Urinary bladder (tissue), 4 donors: ENCODE data around the gene CAT. TPM values are rescaled to one million over a fixed set of nuclear protein-coding genes. Genes with fewer than 3 reads are reported as not detected.

ENCODE experiments used
- DNase-seq: peaks from one replicate; pipeline ENCODE4 v3.0.0-alpha.2; 2015; ENCODE audit errors: extremely low spot score
- H3K27ac ChIP-seq: one replicate; pipeline ENCODE4 v1.5.1; 2013; ENCODE audit warnings: low read depth, mild to moderate bottlenecking, moderate library complexity
- H3K36me3 ChIP-seq: one replicate; pipeline ENCODE4 v1.6.1; 2013; ENCODE audit warnings: mild to moderate bottlenecking, moderate library complexity; ENCODE audit not compliant: insufficient read depth
- H3K4me1 ChIP-seq: one replicate; pipeline ENCODE4 v1.6.1; 2013; ENCODE audit warnings: mild to moderate bottlenecking, moderate library complexity; ENCODE audit not compliant: insufficient read depth
- H3K4me3 ChIP-seq: one replicate; pipeline ENCODE4 v1.5.1; 2013; ENCODE audit warnings: low read depth, low read length
- WGBS: extraction: QIAGEN DNeasy Blood & Tissue Kit; methylation state at CpG from one replicate; pipeline ENCODE4 v1.1.7; 2013; 5-methylcytosine and 5-hydroxymethylcytosine counted together
- polyA plus RNA-seq: library from polyadenylated mRNA; stranded (reverse); fragments of 200-250 nt; gene quantifications from one replicate; pipeline ENCODE4 v1.2.3, GENCODE V29; 2013
- total RNA-seq: library from RNA; depleted of rRNA; stranded (reverse); fragments of >200 nt; gene quantifications from one replicate; pipeline ENCODE4 v1.2.3, GENCODE V29; 2014
- donor health status: healthy with polysubstance abuse.
- donor health status: healthy.

CAT gene
- total and polyA plus RNA-seq, 2 donors, result 97.0 to 165 TPM

DNA sequence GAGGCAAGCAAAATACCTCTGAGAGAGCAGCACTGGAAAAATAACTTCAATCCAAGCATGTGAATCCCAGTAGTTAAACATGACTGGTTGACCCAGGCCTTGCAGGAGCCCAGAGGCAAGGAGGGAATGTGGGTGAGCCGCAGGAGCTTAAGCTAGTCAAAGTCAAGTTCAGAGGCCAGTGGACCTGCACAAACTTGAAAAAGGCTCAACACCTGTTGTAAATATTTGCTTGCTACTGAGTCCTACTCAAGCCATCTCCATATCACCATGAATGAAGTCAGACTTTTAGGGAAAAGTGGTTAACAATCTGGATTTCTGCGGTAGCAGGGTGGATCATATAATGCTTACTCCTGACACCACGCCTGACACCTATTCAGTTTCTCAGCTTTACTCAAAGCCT is 4.8 kb upstream of the CAT start:
- Histone ChIP-seq H3K27ac (no peak overlapping the region), H3K4me1 (no peaks in the 10 kb centered on the region), H3K4me3 (no peak overlapping the region), H3K36me3 (no peaks in the 10 kb centered on the region)
- no peak for DNase-seq
- 84% methylated on average over 3 of the region's 3 CpGs for WGBS

DNA sequence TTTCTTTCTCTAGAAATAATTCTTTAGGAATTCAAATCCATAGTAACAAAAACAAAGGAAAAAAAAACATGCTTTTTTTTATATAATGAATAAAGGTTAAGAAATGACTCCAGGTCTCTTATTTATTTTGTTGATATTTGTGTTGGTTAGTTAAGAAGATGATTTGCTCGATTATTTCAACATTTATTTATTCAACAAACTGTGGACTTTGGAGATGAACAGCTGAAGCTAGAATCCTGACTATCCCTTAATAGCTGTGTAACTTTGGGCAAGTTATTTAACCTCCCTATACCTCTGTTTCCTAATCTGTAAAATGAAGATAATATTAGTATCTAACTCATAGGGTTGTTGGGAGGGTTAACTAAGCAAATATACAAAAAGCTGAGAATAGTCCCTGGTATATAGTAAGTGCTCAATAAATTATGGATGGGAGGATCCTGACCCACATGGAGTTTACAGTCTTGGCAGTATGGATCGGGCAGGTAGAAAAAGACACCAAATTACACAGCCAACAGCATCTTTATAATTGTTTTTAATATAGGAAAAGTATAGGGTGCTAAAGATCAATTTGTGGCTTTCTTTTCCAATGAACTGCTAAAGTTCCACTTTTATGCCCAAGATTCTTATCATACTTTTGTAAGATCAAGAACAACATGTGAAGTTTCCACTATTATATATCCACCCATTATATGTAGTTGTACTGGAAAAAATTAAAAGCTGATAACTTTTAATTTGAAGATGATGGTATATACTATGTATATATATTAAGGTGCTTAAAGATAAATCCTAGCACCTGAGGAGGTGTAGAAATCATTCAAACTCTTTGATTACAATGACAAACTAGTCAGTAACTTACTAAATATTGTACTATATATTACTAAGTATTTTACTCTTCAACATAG is 1.3 kb upstream of the CAT start:
- Histone ChIP-seq H3K4me1 (no peaks in the 10 kb centered on the region), H3K4me3 (no peak overlapping the region), H3K36me3 (no peaks in the 10 kb centered on the region), H3K27ac (no peak overlapping the region)
- DNase-seq, result no peak
- 91% methylated on average over 2 of the region's 2 CpGs for WGBS

DNA sequence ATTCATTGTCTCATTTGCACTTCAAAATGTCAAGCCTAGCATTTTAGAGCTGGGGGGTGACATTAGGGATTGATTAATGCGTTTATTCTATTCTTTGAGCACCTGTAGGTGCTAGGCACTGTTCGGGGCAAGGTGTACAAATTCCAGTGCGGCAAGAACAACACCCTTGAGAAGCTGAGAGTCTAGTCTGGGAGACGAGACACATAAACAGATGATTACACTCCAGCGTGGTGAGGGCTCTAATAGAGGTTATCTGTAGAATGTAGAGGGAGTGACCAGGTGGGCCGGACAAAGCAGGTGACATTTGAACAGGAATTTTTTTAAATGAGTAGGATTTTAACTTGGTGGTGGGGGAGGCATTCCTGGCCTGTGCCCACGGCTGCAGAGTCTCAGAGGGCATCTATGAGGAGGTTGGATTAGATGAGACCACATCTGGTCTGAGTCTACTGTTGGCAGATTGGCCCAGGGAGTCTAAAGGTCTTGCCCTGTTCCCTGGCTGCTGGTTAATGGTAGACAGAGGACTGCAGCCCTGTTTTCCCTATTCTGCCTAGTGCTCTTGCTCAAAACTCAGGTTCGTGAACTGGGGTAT is 970 bp downstream of the CAT start:
- DNase-seq, result no peak
- H3K4me1 ChIP-seq, result no peaks in the 10 kb centered on the region
- WGBS, result 30% methylated on average over 8 of the region's 8 CpGs
- H3K36me3 ChIP-seq, result no peaks in the 10 kb centered on the region
- H3K27ac ChIP-seq, result no peak overlapping the region
- H3K4me3 ChIP-seq, result peak overlapping the region; percentile 74

DNA sequence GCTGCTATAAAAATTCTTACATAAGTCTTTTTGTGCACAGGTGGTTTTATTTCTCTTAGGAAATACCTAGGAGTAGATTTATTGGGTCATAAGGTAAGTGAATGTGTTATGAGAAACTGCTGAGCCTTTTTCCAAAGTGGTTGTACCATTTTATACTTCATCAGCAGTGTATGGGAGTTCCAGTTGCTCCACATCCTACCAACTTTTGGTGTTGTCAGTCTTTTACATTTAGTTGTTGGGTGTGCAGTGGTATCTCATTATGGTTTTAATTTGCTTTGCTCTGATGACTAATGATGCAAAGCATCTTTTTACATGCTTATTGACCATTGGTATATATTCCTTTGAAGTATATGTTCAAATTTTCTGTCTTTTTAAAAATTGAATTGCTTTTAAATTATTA is 3.1 kb downstream of the CAT start:
- H3K36me3 ChIP-seq, result no peaks in the 10 kb centered on the region
- no peaks in the 10 kb centered on the region for H3K4me1 ChIP-seq
- no peak overlapping the region for H3K27ac ChIP-seq
- no peak overlapping the region for H3K4me3 ChIP-seq
- no peak for DNase-seq

DNA sequence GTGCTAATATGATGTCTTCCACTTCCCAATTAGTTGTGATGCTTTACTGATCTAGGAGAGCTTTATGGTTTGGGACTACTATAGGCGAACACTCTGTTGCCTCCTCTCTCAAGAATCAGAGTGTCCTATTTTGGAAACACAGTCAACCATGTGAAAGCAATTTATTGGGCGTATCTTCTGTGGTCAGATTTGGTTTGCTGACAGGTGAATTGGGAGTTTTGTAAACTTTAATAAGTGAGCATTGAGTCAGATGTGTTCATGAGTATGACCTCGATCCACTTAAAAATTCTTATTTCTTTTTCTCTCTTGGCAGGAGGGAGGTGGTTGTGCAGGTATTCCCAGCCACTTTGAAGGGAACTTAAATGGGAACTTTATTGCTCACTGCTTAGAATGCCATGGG is 4.4 kb downstream of the CAT start:
- H3K4me3 ChIP-seq, result no peak overlapping the region
- H3K4me1 ChIP-seq, result no peaks in the 10 kb centered on the region
- no peaks in the 10 kb centered on the region for H3K36me3 ChIP-seq
- DNase-seq, result no peak
- H3K27ac ChIP-seq, result no peak overlapping the region
- 94% methylated on average over 3 of the region's 3 CpGs for WGBS

DNA sequence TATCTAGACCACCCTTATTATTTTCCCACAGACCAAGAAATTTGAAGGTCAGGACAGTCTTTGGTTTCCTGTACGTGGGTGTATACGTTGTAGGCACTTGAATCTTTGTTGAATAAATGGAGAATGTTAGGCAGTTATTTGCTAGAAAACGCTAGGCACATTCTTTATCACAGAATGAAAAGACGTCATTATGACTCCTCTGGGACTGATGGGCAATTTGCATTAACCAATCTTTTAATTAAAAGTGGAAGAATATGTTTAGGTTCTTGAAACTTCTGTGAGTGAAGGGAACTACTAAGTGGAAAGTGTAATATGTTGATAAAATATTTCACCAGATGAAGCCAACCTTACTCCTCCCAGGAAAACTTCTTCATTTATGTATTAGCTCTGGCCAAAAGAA is 5.7 kb downstream of the CAT start:
- H3K4me3 ChIP-seq, result no peak overlapping the region
- no peak for DNase-seq
- no peaks in the 10 kb centered on the region for H3K4me1 ChIP-seq
- no peaks in the 10 kb centered on the region for H3K36me3 ChIP-seq
- WGBS, result 76% methylated on average over 4 of the region's 4 CpGs
- no peak overlapping the region for H3K27ac ChIP-seq

DNA sequence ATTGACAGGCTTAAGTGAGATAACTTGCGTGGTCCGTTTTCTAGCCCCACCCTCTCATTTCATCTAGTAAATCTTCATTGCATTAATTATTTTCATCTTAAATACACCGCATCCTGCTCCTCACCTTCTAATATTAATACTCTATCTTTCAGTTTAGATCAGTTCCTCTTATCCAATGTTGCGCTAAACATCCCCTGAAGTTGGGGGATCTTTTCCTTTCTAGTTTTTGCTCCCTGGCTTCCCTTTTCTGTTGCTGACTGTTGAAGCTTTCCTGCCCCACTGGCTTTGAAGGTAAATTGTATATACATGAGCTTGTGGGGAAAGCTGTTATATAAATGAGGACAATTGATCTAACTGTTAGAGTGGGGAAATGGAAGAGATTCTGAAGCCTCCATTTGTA is 7.2 kb downstream of the CAT start:
- Histone ChIP-seq H3K4me1 (no peaks in the 10 kb centered on the region), H3K4me3 (no peak overlapping the region), H3K27ac (no peak overlapping the region), H3K36me3 (no peaks in the 10 kb centered on the region)
- 80% methylated on average over 4 of the region's 4 CpGs for WGBS
- DNase-seq, result no peak

DNA sequence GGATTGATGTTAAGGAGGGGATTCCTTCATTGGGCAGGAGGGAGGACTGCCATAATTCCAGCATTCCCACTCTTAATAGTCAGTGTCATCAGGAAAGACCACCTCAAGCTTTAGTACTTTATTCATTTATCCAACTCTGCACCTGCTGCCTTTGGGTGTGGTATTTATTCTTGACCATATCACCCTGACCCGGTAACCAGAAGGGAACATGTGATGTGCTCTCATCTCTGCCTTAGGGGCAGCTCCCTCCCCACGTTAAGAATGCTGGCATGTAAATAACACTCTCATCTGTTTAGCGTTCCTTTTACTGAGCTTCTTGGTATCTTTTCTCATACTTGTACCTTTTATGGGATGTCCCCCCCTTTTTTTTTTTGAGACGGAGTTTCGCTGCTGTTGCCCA is 7.7 kb downstream of the CAT start:
- Histone ChIP-seq H3K4me1 (no peaks in the 10 kb centered on the region), H3K4me3 (no peak overlapping the region), H3K27ac (no peak overlapping the region), H3K36me3 (no peaks in the 10 kb centered on the region)
- WGBS, result 60% methylated on average over 5 of the region's 5 CpGs
- DNase-seq, result no peak

DNA sequence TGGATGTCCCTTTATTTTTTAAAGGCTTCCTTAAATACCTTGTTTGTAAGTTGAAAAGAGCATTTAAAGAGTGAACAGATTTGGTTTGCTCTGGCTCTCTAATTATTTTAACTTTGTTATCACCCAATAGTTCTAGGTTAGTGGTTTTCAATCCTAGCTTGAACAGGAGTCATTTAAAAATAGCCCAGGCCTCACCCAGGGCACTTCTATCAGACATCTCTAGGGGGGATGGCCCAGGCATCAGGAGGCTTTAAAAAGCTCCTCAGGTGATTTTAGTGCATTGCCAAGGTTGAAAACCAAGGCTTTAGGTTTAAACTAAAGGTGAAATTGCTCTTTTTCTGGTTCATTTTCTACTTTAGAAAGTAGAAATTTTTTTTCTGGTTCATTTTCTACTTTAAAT is 8.3 kb downstream of the CAT start:
- no peaks in the 10 kb centered on the region for H3K4me1 ChIP-seq

DNA sequence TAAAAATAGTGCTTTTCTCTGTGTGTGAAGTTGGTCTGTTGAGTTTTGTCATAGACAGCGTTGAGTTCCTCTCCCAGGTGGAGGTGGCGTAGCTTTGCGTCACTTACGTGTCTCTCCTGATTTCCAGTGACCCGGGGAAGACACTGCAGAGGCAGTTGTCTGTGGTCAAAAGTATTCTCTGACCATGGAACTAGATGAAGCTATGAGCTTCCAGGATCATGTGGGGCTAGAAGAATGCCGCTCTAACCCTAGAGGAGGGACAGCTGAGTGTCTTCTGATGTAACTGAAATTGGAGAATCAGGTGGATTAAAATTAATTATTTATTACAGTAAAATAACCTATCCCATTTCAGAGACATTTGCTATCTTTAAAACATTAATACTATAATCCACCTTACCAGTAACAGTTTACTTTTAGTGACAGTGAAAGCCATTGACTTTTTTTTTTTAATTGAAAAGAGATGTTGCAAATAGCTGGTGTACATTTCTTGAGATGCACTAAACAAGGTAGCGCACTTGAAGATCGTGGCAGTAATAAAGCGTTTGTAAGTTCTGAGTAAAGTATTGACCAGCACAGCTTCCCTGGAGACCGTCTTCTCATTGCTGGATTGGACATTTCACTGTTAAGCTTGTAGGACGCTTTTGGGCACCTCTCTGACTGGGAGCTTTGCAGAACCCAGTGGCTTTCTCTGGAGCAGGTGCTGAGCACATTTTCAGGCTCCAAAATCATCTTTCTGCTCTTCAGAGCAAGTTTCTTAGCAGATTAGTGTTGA is 9.7 kb downstream of the CAT start:
- H3K4me1 ChIP-seq, result no peaks in the 10 kb centered on the region
- H3K27ac ChIP-seq, result no peak overlapping the region
- no peaks in the 10 kb centered on the region for H3K36me3 ChIP-seq
- 77% methylated on average over 11 of the region's 11 CpGs for WGBS
- no peak for DNase-seq
- no peak overlapping the region for H3K4me3 ChIP-seq

More for the DNA sequence above, 8.3 kb downstream of the CAT start:
- DNase-seq, result no peak
- H3K27ac ChIP-seq, result no peak overlapping the region
- H3K4me3 ChIP-seq, result no peak overlapping the region
- no peaks in the 10 kb centered on the region for H3K36me3 ChIP-seq

DNA sequence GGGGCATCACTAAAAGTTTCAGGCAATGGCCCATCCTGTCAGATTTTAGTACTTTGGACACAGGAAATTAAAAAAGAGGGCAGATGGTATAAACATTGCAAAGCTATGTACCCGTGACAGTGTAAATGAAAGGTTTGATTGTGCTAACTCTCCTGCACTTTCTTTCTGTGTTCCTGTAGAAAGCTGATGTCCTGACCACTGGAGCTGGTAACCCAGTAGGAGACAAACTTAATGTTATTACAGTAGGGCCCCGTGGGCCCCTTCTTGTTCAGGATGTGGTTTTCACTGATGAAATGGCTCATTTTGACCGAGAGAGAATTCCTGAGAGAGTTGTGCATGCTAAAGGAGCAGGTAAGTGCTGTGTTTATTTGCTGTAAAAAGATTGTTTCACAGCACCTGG is 10.3 kb downstream of the CAT start:
- Histone ChIP-seq H3K4me3 (no peak overlapping the region), H3K36me3 (no peaks in the 10 kb centered on the region), H3K27ac (no peak overlapping the region), H3K4me1 (no peaks in the 10 kb centered on the region)
- 54% methylated on average over 3 of the region's 3 CpGs for WGBS
- no peak for DNase-seq

DNA sequence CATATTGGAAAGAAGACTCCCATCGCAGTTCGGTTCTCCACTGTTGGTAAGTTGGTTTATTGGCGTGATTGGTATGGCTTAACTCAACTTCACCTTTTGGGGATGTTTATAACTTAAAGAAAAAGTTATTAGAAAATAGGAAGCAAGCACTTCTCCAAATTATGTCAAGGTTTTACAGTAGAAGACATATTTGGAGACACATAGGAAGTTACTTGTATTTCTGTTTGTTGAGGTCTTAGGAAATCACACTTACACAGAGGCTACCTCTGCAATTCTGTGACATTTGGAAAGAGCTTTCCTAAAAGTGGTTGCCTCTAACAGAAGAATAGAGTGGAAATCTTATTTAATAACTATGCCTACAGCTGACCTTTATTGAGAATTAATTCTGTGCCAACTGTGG is 12.3 kb downstream of the CAT start:
- Histone ChIP-seq H3K36me3 (peaks cover 9% of the 10 kb centered on the region), H3K4me3 (no peak overlapping the region), H3K4me1 (no peaks in the 10 kb centered on the region), H3K27ac (no peak overlapping the region)
- 95% methylated on average over 3 of the region's 3 CpGs for WGBS
- no peak for DNase-seq

DNA sequence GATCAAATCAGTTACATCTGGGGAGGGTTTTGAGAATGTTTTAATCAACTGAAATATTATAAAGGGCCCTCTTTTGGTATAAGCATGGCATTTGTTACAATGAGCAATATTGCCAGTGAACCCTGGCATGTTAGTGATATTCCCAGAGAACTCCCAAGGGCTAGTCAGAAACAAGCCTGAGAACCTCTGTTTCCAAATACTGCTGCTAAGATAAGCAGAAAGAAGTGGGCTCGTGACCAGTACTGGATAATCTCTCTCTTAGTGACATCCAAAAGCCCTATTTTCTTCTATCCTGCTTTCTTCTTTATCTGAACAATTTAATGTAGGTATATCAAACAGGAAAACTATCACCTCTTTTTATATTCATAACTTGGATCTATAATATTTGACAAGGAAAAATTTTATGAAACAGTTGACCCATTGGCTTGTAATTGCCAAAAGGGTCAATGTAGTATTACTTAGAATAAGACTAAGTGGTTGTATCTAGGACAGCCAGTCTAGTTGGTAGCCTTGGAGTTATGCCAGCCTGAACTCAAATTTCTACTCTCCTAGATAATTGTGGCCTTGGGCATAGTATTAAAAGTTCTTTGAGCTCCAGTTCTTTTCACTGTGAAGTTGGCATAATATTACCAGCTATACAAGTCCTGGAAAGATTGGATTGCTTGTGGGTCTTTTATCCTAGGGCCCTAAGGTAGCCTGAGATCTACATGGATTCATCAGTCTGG is 15.7 kb downstream of the CAT start:
- Histone ChIP-seq H3K27ac (no peak overlapping the region), H3K4me3 (no peak overlapping the region), H3K4me1 (no peaks in the 10 kb centered on the region), H3K36me3 (peaks cover 9% of the 10 kb centered on the region)
- DNase-seq, result no peak
- 82% methylated on average over 1 of the region's 1 CpG for WGBS
